ENCODE results near the gene GDF10. TPM values are rescaled to one million over a fixed set of nuclear protein-coding genes. Genes with fewer than 3 reads are reported as not detected.

GDF10 gene
- total and polyA plus RNA-seq, 2 of the 13 experiments (the other 11 are each of a cell fraction or from before 2014, with no cell fraction given): 0.03 TPM; not detected in 1

- TF ChIP-seq ZFY (CRISPR knock-in tag; IDR thresholded peaks at IDR 0.05): peak; percentile 19; the same call in 1 of the 2 replicates
- peak; percentile 68 for TF ChIP-seq HNF4A (CRISPR knock-in tag; IDR thresholded peaks at IDR 0.05)
- no peak for TF ChIP-seq ZHX1 (CRISPR knock-in tag; IDR thresholded peaks at IDR 0.05; ENCODE audit: low read depth)
- TF ChIP-seq CTCF (CRISPR knock-in tag; IDR thresholded peaks at IDR 0.05): peak; percentile 4; the same call in 1 of the 2 replicates
- TF ChIP-seq HOXA3 (CRISPR knock-in tag; IDR thresholded peaks at IDR 0.05): peak; percentile 15; the same call in 1 of the 2 replicates
- peak; percentile 41 for TF ChIP-seq XRCC5 (optimal IDR thresholded peaks at IDR 0.05; ENCODE audit: low read length)
- peak; percentile 63 for TF ChIP-seq ZNF777 (CRISPR knock-in tag; IDR thresholded peaks at IDR 0.05)
- 0 out of 2 replicates have a peak, but pooled peaks have one; percentile 22 for TF ChIP-seq MAX (IDR thresholded peaks at IDR 0.05)
- peak; percentile 49 for TF ChIP-seq HNRNPLL (IDR thresholded peaks at IDR 0.05; ENCODE audit: low read depth, low read length, poor library complexity, severe bottlenecking)
- TF ChIP-seq GABPB1 (CRISPR knock-in tag; IDR thresholded peaks at IDR 0.05): peak; percentile 28; the same call in 1 of the 2 replicates
- TF ChIP-seq ZNF800 (CRISPR knock-in tag; IDR thresholded peaks at IDR 0.05): peak; percentile 98
- TF ChIP-seq UBTF (CRISPR knock-in tag; IDR thresholded peaks at IDR 0.05): peak; percentile 66
- TF ChIP-seq HNF4G (IDR thresholded peaks at IDR 0.05; ENCODE audit: borderline replicate concordance, low read depth, low read length): peak; percentile 50; the same call in 1 of the 2 replicates
- TF ChIP-seq HNF4G (CRISPR knock-in tag; IDR thresholded peaks at IDR 0.05; ENCODE audit: borderline replicate concordance, low read depth): peak; percentile 41; the same call in 1 of the 2 replicates
These were observed 483 bp downstream of the GDF10 start (continued) for GRCh38 chr10:47300429-47300931.

Data from HepG2 (cell line).